Stimulated activated CD8-positive, alpha-beta memory T cell treated with anti-CD3 and anti-CD28 coated beads, Interleukin-12 subunit alpha, Interleukin-12 subunit beta, amount 100 ng/mL, for 4 hours (primary cell): ENCODE data around the gene TRMT1L.

Experiments used
- DNase-seq: peaks from one replicate; pipeline ENCODE4 v3.0.0-alpha.2; 2020; ENCODE audit warnings: low read depth

Gene TRMT1L

DNA sequence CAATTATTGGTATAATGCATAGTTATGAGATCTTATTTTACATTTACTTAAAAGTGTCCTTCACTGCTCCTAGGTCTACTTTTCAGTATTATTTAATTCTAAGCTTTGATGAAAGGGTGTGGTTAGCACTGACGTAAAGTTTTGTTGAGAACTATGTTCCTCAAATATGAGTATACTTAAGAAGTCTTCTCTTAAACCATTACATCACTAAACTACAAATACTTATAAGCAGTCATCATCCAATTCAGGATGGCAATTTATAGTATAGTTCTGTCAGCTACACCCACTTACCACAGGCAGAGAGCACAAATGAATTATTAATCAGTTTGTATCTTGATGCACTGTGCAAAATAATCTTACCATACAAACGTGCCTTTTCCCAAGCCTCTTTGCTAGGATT, 27.0 kb downstream of the TRMT1L start:
- DNase-seq, result no peak

DNA sequence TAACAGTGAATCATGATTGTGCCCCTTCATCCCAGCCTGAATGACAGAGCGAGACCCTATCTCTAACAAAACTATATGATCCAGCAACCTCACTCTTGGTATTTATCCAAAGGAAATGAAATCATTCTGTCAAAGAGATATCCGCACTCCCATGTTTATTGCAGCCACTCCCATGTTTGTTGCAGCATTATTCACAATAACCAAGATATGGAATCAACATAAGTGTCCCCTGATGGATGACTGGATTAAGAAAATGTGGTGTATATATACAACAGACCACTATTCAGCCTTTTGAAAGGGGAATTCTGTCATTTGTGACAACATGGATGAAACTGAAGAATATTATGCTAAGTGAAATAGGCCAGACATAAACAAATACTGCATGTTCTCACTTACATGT, 44.4 kb downstream of the TRMT1L start:
- DNase-seq, result no peak

DNA sequence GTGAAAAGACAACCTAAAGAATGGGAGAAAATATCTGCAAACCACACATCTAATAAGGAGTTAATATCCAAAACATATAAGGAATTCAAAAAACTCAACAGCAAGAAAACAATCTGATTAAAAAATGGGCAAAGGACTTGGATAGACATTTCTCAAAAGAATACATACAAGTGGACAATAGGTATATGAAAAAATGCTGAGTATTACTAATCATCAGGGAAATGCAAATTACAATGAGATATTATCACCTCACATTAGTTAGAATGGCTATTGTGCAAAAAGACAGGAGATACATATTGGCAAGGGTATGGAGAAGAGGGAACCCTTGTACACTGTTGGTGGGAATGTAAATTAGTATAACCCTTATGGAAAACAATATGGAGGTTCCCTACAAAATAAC, 44.9 kb downstream of the TRMT1L start:
- DNase-seq, result no peak

DNA sequence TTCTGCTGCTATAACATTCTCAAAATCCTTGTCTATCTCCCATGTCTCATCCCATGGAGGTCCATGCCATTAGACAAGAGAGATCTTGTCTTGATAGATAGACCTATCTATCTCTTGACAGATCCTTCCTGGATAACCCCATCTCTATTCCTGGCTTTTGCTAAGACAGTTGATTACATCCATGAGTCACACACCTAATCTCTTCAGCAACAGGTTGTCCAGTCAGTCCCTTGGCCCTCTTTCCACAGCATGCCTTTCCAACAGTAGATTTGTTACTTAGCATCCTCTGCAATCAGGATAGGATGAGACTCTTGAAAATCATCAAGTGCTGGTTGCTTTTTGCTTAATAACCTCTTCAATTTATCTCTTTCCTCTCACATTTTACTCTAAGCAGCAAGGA, 46.6 kb downstream of the TRMT1L start:
- DNase-seq, result no peak

DNA sequence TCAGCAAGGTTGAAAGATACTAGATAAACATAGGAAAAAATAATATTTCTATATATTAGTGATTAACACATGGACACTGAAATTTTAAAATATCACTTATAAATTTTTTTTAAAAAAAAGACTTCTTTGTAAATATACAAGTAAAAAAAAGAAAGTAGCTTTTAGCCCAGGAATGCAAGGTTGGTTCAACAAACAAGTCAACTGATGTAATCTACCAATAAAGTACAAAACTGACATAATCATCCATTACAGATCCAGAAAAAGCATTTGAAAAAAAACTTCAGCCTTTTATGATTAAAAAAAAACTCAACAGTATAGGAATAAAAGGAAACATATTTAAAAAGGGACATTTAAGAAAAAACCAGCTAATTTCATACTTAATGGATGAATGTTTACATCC, 48.4 kb downstream of the TRMT1L start:
- no peak for DNase-seq

DNA sequence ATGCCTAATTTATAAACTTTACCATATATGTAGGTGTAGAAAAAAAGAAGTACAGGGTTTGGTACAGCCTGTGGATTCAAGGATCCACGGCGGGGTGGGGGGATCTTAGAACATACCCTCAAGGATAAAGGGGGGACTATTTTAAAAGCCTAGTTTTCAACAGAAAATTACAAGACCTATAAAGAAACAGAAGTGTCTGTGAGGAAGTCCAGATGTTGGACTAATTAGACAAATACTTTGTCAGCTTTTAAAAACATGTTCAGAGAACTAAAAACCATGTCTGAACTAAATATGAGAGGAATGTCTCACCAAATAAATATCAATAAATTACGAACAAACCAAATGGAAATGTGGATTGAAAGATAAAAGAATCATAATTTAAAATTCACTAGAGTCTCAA, 51.6 kb downstream of the TRMT1L start:
- DNase-seq, result no peak

DNA sequence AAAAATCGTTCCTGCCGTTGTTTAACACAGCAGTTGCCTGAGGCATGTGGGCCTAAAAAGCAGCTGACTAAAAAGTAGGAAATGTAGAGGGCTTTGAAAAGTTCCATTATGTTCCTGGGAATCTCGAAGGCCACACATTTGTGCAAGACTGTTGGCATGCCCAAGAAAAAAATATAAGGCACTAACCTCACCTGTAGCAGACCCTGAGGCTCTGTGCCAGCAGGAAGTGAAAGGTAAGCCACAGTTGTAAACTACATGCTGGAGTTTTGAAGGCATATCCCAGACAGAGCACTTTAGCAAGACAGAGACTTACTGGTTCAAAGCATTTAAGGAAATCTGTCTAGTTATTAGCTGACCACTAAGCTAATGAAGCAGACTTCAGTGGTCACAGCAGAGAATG, 52.7 kb downstream of the TRMT1L start:
- DNase-seq, result no peak

DNA sequence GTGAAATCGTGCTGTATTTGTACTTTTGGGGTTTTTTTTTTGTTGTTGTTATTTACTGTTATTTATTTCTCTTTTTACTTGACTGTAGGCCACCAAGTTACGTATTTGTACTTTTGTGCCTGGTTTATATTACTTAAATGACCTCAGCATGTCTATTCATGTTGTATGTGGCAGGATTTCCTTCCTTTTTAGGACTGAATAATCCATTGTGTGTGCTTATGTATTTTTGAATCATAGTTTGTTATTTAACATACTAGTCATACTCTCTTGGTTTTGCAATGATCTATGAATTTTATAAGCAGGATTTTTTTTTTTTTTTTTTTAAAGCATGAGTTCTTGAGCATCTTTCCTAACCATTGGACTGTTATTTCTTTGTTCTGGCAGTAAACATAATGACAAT, 60.2 kb downstream of the TRMT1L start:
- DNase-seq, result no peak

DNA sequence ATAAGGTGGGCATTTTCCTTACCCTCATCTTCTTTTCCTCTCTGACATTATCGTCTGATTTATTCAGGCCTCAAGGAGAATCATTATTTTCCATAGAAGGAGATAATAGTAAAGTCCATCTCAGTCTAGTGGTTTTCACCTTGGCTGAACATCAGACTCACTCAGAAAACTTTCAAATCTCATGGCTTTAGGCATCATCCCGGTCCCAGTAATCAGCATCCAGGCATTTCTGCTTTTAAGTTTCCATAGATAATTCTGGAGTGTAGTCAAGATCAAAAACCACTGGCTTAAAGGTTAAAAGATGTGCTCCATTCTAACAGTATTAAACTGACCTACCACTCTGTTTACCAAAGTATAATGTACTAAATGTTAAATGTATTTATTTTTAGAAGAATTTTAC, 62.0 kb downstream of the TRMT1L start:
- DNase-seq, result no peak

DNA sequence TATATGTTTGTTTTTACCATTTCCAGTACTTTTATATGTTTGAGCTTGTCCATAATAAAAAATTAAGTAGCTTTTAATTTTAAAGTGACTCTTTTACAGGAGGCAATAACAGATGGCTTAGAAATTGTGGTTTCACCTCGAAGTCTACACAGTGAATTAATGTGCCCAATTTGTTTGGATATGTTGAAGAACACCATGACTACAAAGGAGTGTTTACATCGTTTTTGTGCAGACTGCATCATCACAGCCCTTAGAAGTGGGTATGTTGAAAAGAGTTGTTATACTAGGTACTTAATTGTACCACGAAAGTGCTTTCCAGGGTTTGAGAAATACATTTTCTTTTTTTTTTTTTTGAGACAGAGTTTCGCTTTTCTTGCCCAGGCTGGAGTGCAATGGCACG, 65.3 kb downstream of the TRMT1L start:
- no peak for DNase-seq

DNA sequence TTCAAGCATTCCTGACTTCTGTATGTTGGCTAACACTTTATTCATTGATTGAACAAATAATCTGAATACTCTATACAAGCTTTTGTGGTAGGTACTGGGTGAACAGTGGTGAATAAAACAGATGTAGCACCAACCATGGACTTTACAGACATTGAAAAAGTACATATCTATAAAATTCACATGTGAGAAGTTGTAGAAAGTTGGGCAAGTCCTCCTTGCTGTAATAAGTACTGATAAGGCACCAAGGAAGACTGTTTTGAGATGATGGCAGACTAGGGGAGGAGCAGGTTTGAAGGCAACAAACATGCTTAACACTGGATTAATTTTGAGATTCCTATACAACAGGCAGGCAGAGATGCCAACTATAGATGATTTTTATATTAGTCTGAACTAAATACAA, 69.0 kb downstream of the TRMT1L start:
- no peak for DNase-seq

DNA sequence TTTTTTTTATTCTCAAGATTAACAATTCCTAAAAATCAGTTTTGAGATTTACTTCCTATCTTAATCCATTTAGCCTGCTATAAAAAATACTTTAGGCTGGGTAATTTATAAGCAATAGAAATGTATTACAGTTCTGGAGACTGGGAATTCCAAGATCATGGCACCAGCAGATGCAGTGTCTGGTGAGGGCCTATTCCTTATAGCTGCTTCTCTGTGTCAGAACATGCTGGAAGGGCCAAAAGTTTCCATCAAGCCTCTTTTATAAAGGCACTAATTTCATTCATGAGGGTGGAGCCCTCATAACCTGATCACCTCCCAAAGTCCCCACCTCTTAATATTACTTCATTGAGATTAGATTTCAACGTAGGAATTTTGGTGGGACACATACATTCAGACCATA, 69.7 kb downstream of the TRMT1L start:
- DNase-seq, result no peak

DNA sequence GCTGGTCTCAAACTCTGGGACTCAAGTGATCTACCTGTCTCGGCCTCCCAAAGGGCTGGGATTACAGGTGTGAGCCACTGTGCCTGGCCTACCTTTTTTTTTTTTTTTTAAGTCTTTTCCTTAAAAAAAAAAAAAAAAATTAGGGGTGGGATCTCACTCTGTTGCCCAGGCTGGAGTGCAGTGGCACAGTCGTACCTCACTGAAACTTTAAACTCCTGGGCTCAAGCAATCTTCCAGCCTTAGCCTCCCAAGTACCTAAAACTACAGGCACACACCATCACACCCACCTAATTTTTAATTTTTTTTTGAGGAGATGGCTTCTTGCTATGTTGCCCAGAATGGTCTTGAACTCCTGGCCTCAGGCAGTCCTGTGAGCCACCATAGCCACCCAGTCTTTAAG, 72.9 kb downstream of the TRMT1L start:
- DNase-seq, result no peak

DNA sequence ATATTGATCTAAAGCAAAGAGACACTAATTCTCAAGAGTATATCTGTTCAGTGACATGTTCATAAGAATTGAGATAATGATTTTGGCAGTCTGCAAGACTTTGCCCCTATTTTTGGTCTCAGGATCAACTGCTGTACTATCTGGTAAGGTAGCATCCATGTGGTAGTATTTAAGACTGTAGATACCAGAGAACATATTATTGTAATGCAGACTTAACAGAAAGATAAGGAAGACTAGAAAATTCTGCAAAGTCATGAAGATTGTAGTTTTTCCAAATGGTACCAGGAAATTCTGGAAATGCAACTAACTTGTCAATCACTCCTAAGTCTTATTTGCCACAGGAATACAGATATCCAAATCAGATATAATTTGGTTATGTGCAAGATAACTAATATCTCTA, 76.3 kb downstream of the TRMT1L start:
- DNase-seq, result no peak

DNA sequence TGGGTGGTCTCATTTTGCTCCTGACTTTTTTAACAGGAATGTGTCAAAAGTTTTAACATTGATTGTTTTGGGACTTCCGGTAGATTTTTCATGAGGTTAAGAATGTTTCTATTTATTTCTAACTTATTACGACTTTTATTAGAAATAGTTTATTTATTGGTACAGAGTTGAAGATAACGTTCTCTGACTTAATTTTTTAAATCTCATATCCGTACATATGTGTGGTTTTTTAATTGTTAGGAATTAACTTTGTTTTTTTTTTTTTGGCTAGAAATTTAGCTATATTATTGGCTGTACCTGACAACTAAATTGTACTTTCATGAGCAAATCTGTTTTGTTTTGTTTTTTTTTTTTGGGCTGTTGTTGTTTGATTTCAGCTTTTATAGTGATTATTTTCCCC, 79.4 kb downstream of the TRMT1L start:
- DNase-seq, result no peak

DNA sequence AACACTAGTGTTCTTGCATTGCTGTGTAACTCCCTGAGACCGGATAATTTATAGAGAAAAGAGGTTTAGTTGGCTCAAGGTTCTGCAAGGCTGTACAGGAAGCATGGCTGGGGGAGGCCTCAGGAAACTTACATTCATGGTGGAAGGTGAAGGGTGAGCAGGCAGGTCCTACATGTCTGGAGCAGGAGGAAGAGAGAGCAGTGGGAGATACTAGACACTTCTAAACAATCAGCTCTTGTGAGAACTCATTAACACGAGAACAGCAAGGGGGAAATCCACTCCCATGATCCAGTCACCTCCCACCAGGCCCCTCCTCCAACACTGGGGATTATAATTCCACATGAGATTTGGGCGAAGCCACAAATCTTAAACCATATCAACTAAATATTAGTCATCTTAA, 81.3 kb downstream of the TRMT1L start:
- DNase-seq, result no peak

DNA sequence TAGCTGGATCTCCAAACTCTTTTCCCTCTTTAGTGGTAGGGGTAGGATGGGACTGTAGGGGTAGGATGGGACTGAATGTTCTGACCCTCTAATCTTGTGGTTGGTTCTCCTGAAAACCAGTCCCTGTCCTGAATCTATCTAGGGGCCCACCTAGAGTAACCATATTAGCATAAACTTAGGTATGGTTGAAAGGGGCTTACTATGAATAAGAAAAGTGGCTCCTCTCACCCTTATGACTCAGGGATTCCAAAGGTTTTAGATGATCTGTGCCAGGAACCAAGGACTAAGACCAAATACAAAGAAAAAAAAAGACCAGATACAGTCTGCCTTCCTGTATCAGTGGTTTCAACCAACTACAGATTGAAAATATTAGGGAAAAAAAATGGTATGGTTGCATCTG, 82.4 kb downstream of the TRMT1L start:
- DNase-seq, result no peak

DNA sequence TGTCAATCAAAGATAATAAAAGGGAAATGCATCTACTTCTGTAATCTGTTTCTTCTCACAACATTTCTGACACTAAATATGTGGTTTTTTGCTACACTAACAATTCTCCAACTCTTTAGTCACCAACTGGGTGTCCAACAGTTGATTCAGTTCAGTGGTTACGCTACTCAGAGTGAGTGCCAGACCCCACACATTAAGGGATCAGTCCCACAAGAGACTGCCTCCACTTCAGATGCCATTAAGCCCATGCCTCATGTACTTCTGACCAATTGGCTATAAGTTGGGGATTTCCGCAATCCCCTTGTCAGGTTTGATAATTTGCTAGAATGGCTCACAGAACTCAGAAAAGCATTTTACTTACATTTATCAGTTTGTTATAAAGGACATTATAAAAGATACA, 83.0 kb downstream of the TRMT1L start:
- no peak for DNase-seq

DNA sequence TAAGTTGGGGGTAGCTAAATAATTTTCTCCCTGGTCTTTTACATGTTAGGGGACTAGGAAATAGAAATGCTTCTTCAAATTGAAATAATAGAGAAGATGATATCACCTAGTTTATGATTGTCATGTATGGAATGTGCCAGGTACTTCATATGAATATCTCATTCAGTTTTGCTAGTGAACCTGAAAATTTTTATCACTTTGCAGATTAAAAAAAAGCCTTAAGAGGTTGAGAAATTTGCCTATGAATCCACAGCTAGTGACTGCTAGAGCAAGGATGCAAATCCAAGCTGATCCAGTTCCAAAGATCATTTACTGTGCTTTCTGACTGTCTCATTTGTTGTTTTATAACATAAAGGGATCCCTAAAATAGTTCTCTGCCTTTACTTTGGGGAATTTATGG, 86.7 kb downstream of the TRMT1L start:
- no peak for DNase-seq

DNA sequence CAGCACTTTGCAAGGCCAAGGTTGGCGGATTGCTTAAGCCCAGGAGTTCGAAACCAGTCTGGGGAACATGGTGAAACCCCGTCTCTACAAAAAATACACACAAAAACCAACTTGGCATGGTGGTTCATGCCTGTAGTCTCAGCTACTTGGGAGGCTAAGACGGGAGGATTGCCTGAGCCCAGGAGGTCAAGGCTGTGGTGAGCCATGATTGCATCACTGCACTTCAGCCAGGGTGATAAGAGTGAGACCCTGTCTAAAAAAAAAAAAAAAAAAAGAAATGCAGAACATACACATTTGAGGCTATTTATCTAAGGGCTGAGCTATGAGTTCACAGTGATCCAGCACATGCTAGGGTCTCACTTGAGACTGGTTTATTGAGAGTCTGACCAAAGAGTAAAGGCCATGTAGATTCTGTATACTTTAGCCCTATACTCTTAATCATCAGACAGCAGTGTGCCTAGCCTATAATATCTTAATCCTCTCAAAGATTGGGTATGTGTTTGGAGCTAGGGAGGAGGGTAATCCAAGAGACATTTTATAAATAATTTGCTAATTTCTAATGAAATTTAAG, 87.5 kb downstream of the TRMT1L start:
- DNase-seq, result no peak

DNA sequence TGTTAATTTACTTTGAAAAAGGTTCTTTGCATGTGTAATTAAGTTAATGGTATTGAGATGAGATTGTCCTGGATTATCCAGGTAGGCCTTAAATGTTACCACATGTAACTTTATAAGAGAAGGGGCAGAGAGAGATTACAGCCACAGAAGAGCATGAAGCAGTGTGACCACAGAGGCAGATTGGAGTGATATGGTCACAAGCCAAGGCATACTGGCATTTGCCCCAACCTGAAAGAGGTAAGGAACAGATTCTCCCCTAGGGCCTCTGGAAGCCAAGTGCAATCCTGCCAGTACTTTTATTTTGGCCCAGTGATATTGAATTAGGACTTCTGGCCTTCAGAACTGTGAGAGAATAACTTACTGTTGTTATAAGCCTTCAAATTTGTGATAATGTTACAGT, 88.4 kb downstream of the TRMT1L start:
- no peak for DNase-seq
